Adrenal gland (tissue), 12 donors: Measurements from ENCODE around the gene STX4. TPM values are rescaled to one million over a fixed set of nuclear protein-coding genes. Genes with fewer than 3 reads are reported as not detected.

Experiments
- DNase-seq, 7 donors: peaks; one replicate each; pipeline ENCODE4 v3.0.0-alpha.2; 2019 to 2020
- H3K27ac ChIP-seq, 5 donors: fragments of 200-600 bp; sonication (generic) in 4 of 5; 1 replicate in 3 of 5; 2 replicates in 2 of 5; pipeline versions ENCODE4 v1.5.1 to v1.8.0; 2016 to 2020; ENCODE audit warnings: mild to moderate bottlenecking in 1 of 5
- H3K27me3 ChIP-seq: fragments of 200-600 bp; 2 replicates; pipeline ENCODE4 v1.8.0; 2021
- H3K36me3 ChIP-seq, 2 donors: fragments of 200-600 bp; replicated peaks in 1 of 2; 1 replicate in 1 of 2; 2 replicates in 1 of 2; pipeline versions ENCODE4 v1.5.1 to v1.8.0; 2018 to 2022
- H3K4me1 ChIP-seq, 2 donors: fragments of 200-600 bp; replicated peaks in 1 of 2; 1 replicate in 1 of 2; 2 replicates in 1 of 2; pipeline versions ENCODE4 v1.5.1 to v1.8.0; 2018 to 2021
- H3K4me3 ChIP-seq, 4 donors: fragments of 200-600 bp; sonication (generic) in 3 of 4; one replicate each; pipeline ENCODE4 v1.5.1; 2016 to 2018
- H3K9me3 ChIP-seq, 3 donors: fragments of 200-600 bp; sonication (generic) in 1 of 3; replicated peaks in 1 of 3; 1 replicate in 2 of 3; 2 replicates in 1 of 3; pipeline versions ENCODE4 v1.5.1 to v1.8.0; 2016 to 2021
- CTCF ChIP-seq, 6 experiments: fragments of 450-650 bp in 4 of 6; fragments of 200-600 bp in 2 of 6; sonication (generic) in 1 of 6; IDR thresholded peaks; 1 replicate in 5 of 6; 2 replicates in 1 of 6; pipeline versions ENCODE4 v1.5.1 to v1.8.0; 2016 to 2021; ENCODE audit warnings: antibody characterized with exemption in 6 of 6, mild to moderate bottlenecking in 2 of 6, moderate library complexity in 1 of 6
- POLR2A ChIP-seq, 2 donors: fragments of 450-650 bp; IDR thresholded peaks; one replicate each; pipeline ENCODE4 v1.6.1; 2017; ENCODE audit warnings: antibody characterized with exemption in 2 of 2, mild to moderate bottlenecking in 2 of 2, moderate library complexity in 1 of 2
- WGBS, 4 donors: extraction: QIAGEN DNeasy Blood & Tissue Kit in 2 of 4; methylation state at CpG; one replicate each; pipeline versions ENCODE4 v1.1.5 to v1.1.7; 2013 to 2017; 5-methylcytosine and 5-hydroxymethylcytosine counted together
- intact Hi-C, 2 donors: fragments of 100-400 bp; cut with DNase I; formaldehyde crosslinking; loops; one replicate each; pipeline versions ENCODE4 v1.14.1 to v1.15.0; 2022 to 2023
- polyA plus RNA-seq, 3 donors: library from polyadenylated mRNA; stranded (reverse); fragments of 200-250 nt in 2 of 3; fragments of 350-450 nt in 1 of 3; fragmentation: Illumina TruSeq in 1 of 3; extraction: RNeasy Lipid Tissue Mini Kit (QIAGEN cat#74804) in 1 of 3; gene quantifications; one replicate each; pipeline ENCODE4 v1.2.3, GENCODE V29; 2013 to 2014
- total RNA-seq, 9 donors: library from RNA; depleted of rRNA in 4 of 9; stranded (reverse); fragments of >200 nt in 4 of 9; fragments of 120-200 nt in 1 of 9; fragmentation: NEBNext Ultra II Directional in 1 of 9; extraction: Animal tissue kit (Norgen Biotek cat#: 25700) in 1 of 9; gene quantifications; one replicate each; pipeline versions ENCODE4 v1.1.0 to v1.2.4, GENCODE V29; 2013 to 2023
- donor health status: healthy with polysubstance abuse.
- donor health status: Bipolar disorder and iron deficiency.
- donor health status: DM: yes; HTN: yes; CAD: no.
- donor health status: DM: no; HTN: no; CAD: no.
- donor health status: DM: no; HTN: no; CAD: no.
- donor health status: DM: yes; HTN: yes; CAD: no.

Gene STX4
- total and polyA plus RNA-seq, 12 donors = 25.0 to 225 (median 58.0) TPM

DNA sequence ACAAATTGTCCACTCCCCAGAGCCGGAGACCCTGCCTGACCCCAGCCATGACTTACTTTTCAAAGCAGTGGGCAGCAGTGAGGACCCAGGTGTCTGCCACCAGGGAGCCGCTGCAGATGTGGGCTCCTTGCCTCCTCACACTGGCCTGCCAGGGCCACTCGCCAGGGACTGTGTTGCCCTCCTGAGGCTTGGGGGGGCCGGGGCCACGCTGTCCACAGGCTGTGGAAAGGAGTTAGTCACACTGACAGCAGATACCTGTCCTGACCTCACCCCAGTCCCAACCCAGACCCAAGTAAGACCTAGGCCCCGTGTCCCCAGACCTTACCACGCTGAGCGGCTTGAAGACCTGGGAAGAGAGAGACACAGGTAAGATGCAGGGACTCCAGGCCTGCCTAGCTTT lies 54.1 kb downstream of the STX4 start:
- H3K4me1 ChIP-seq = no peaks in the 10 kb centered on the region
- no peaks in the 10 kb centered on the region for H3K9me3 ChIP-seq
- TF ChIP-seq CTCF (IDR thresholded peaks at IDR 0.05) (no peak), POLR2A (IDR thresholded peaks at IDR 0.05) (no peak)
- no peak for DNase-seq
- H3K27me3 ChIP-seq = no peaks in the 10 kb centered on the region
- 88 to 100% (median 92%) methylated on average over 2 to 8 of the region's 8 CpGs for WGBS, 4 donors
- H3K4me3 ChIP-seq = no peak overlapping the region
- no peak overlapping the region for H3K27ac ChIP-seq
- H3K36me3 ChIP-seq = peaks cover 0 to 14% of the 10 kb centered on the region in 2 donors
- intact Hi-C loops = loop anchor here in 1 of 2 donors (10.0 kb wide), 1 partner anchor 57 kb away; no protein-coding TSS in a partner anchor

DNA sequence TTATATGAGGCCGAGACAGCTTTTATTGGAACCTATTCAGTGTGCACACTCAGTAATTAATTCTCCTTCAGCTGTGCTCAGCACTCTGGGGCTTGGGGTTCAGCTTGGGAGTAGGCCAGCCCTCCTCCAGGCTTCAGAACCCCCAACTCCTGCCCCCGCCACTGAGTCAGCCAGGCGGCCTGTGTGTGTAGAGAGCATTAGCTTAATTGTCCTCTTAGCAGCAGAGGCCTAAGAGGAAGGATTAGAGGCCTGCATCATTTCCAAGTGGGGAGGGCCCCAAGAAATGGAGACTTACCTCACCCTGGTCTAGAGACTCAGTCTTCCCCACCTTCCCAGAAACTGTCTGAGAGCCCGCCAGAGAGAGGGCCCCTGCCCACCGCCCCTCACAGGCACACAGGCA lies 54.6 kb downstream of the STX4 start:
- Histone ChIP-seq H3K9me3 (no peaks in the 10 kb centered on the region), H3K4me3 (no peak overlapping the region), H3K27me3 (no peaks in the 10 kb centered on the region)

DNA sequence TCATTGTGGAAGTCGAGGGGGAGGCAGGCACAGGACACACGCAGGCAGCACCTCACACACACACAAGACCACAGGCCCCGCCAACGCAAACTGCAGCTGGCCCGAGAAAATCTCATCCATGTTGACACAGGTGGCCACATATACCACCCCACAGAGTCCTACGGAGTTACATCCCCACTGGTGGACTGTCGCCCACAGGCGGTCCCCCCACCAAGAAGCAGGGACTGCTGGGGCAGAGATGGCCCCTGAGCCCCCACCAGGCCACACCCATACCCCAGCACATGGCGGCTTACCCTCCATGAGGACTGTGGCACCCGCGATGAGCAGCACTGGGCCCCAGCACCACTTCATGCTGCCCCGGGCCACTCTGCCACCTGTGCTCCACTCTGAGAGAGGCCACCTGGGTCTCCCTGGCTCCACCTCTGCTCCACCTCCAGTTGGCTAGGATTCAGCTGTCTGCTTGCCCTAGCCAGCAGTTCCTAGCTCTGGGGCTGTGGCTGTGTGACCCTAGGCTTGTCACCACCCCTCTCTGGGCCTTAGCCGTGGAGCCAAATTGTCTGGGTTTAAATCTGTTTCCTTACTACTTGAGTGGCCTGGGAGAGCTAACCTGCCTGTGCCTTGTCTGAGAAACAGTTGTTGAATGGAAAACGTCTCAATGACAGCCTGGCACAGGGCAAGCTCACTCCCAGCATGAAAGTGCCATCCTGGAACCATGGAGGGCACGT lies 55.3 kb downstream of the STX4 start, which contains the start of gene PRSS53:
Gene PRSS53, minus strand, starts transcription at position 485 of the 725 bp plus-strand sequence. Its CDS starts 134 bp downstream, at position 351.
- Histone ChIP-seq H3K27me3 (no peaks in the 10 kb centered on the region), H3K9me3 (no peaks in the 10 kb centered on the region), H3K27ac (no peak within 1 kb of the TSS), H3K4me1 (peaks cover under 1 to 8% of the 10 kb centered on the region in 2 donors), H3K4me3 (no peak within 1 kb of the TSS), H3K36me3 (peaks cover 0 to 14% of the 10 kb centered on the region in 2 donors)
- DNase-seq = no peak
- 75 to 90% (median 84%) methylated on average over 8 to 15 of the region's 15 CpGs for WGBS, 4 donors
- intact Hi-C loops = loop anchor here in 1 of 2 donors (10.0 kb wide), 1 partner anchor 56 kb away; no protein-coding TSS in a partner anchor
- TF ChIP-seq CTCF (IDR thresholded peaks at IDR 0.05) (no peak), POLR2A (IDR thresholded peaks at IDR 0.05) (no peak)

More for the DNA sequence above, 54.6 kb downstream of the STX4 start:
- WGBS, 4 donors = 72 to 92% (median 86%) methylated on average over 4 to 5 of the region's 5 CpGs
- no peak for DNase-seq
- TF ChIP-seq POLR2A (IDR thresholded peaks at IDR 0.05) (no peak), CTCF (IDR thresholded peaks at IDR 0.05) (no peak)
- intact Hi-C loops = loop anchor here in 1 of 2 donors (10.0 kb wide), 1 partner anchor 57 kb away; no protein-coding TSS in a partner anchor
- Histone ChIP-seq H3K27ac (no peak overlapping the region), H3K4me1 (peaks cover 0 to 1% of the 10 kb centered on the region in 2 donors), H3K36me3 (peaks cover 0 to 14% of the 10 kb centered on the region in 2 donors)

DNA sequence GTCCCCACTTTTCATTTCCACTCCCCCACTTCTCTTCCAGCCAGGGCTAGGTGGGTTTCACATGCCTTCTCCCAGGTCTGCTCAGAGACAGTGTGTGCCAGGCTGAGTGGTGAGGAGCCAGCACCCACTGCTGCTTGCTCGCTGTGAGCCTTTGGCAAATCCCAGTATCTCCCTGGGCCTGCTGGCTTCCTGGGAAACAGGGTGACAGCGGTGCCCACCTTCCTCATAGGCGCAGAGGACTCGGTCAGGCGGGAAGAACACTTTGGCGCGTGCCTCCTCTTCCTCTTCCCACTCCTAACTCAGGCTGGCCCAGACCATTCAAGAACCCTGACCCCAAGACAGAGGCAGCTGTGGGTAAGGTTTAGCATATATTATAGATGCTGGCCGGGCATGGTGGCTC lies 55.8 kb downstream of the STX4 start:
- no peak for DNase-seq
- no peaks in the 10 kb centered on the region for H3K27me3 ChIP-seq
- peaks cover 6 to 10% of the 10 kb centered on the region in 2 donors for H3K4me1 ChIP-seq
- H3K36me3 ChIP-seq = peaks cover 0 to 14% of the 10 kb centered on the region in 2 donors
- no peaks in the 10 kb centered on the region for H3K9me3 ChIP-seq
- 92 to 100% (median 96%) methylated on average over 5 to 8 of the region's 8 CpGs for WGBS, 4 donors
- H3K27ac ChIP-seq = no peak overlapping the region
- intact Hi-C loops = loop anchor here in 1 of 2 donors (10.0 kb wide), 1 partner anchor 56 kb away; no protein-coding TSS in a partner anchor
- no peak for TF ChIP-seq POLR2A (IDR thresholded peaks at IDR 0.05)
- TF ChIP-seq CTCF (IDR thresholded peaks at IDR 0.05) = no peak
- no peak overlapping the region for H3K4me3 ChIP-seq

Other genes with a start within 250 kb of the STX4 start
- gene ZNF629, start 246.4 kb upstream of the STX4 start, total RNA-seq = 10 to 100 TPM; 16.6 to 27.0 (median 24.2) TPM
- 10 to 100 TPM in 2 of 3 donors, 1 to 10 TPM in 1; 7.9 to 14.7 (median 13.6) TPM for gene ZNF629, start 246.4 kb upstream of the STX4 start, polyA plus RNA-seq
- 10 to 100 TPM; 18.0 to 45.3 (median 30.9) TPM for gene BCL7C, start 139.5 kb upstream of the STX4 start, total RNA-seq
- 10 to 100 TPM in 2 of 3 donors, 1 to 10 TPM in 1; 7.7 to 88.3 (median 50.1) TPM for gene BCL7C, start 139.5 kb upstream of the STX4 start, polyA plus RNA-seq
- 10 to 100 TPM in 4 of 9 donors, 1 to 10 TPM in 5; 2.1 to 13.9 (median 8.2) TPM for gene CTF1, start 136.9 kb upstream of the STX4 start, total RNA-seq
- gene CTF1, start 136.9 kb upstream of the STX4 start, polyA plus RNA-seq = 1 to 10 TPM; 4.0 to 7.0 (median 4.7) TPM
- gene FBXL19, start 110.0 kb upstream of the STX4 start, total RNA-seq = 10 to 100 TPM in 7 of 9 donors, 1 to 10 TPM in 2; 6.6 to 17.6 (median 12.4) TPM
- 10 to 100 TPM in 2 of 3 donors, 1 to 10 TPM in 1; 1.6 to 74.1 (median 14.0) TPM for gene FBXL19, start 110.0 kb upstream of the STX4 start, polyA plus RNA-seq
- gene ORAI3, start 84.5 kb upstream of the STX4 start, total RNA-seq = 100 to 1,000 TPM in 1 of 9 donors, 10 to 100 TPM in 8; 25.6 to 101 (median 86.3) TPM
- gene ORAI3, start 84.5 kb upstream of the STX4 start, polyA plus RNA-seq = 10 to 100 TPM; 19.5 to 60.5 (median 45.8) TPM
- gene SETD1A, start 75.8 kb upstream of the STX4 start, total RNA-seq = 10 to 100 TPM in 6 of 9 donors, 1 to 10 TPM in 3; 2.3 to 23.0 (median 11.6) TPM
- gene SETD1A, start 75.8 kb upstream of the STX4 start, polyA plus RNA-seq = 10 to 100 TPM in 2 of 3 donors, 1 to 10 TPM in 1; 8.7 to 40.1 (median 19.1) TPM
- 10 to 100 TPM in 8 of 9 donors, 1 to 10 TPM in 1; 2.7 to 78.8 (median 35.5) TPM for gene HSD3B7, start 48.4 kb upstream of the STX4 start, total RNA-seq
- 10 to 100 TPM; 11.1 to 46.3 (median 24.3) TPM for gene HSD3B7, start 48.4 kb upstream of the STX4 start, polyA plus RNA-seq
- gene STX1B, start 22.9 kb upstream of the STX4 start, total RNA-seq = 1 to 10 TPM in 5 of 9 donors, under 1 TPM in 2, not detected in 2; 0.17 to 2.5 (median 2.0) TPM
- gene STX1B, start 22.9 kb upstream of the STX4 start, polyA plus RNA-seq = 1 to 10 TPM in 2 of 3 donors, under 1 TPM in 1; 0.71 to 5.3 (median 1.2) TPM
- gene ZNF668, start 40.7 kb downstream of the STX4 start, total RNA-seq = 10 to 100 TPM in 8 of 9 donors, 1 to 10 TPM in 1; 2.4 to 29.5 (median 11.2) TPM
- 10 to 100 TPM in 2 of 3 donors, 1 to 10 TPM in 1; 6.2 to 19.5 (median 11.7) TPM for gene ZNF668, start 40.7 kb downstream of the STX4 start, polyA plus RNA-seq
- 10 to 100 TPM in 8 of 9 donors, 1 to 10 TPM in 1; 6.9 to 17.8 (median 13.9) TPM for gene ZNF646, start 40.9 kb downstream of the STX4 start, total RNA-seq
- 10 to 100 TPM in 1 of 3 donors, 1 to 10 TPM in 2; 3.1 to 15.4 (median 3.7) TPM for gene ZNF646, start 40.9 kb downstream of the STX4 start, polyA plus RNA-seq
- 1 to 10 TPM in 4 of 9 donors, under 1 TPM in 5; 0.18 to 3.0 (median 0.89) TPM for gene PRSS53, start 55.4 kb downstream of the STX4 start, total RNA-seq
- 10 to 100 TPM in 1 of 3 donors, 1 to 10 TPM in 1, under 1 TPM in 1; 0.29 to 11.0 (median 3.1) TPM for gene PRSS53, start 55.4 kb downstream of the STX4 start, polyA plus RNA-seq
- 100 to 1,000 TPM in 7 of 9 donors, 10 to 100 TPM in 2; 38.6 to 267 (median 154) TPM for gene VKORC1, start 61.2 kb downstream of the STX4 start, total RNA-seq
- gene VKORC1, start 61.2 kb downstream of the STX4 start, polyA plus RNA-seq = 100 to 1,000 TPM in 1 of 3 donors, 10 to 100 TPM in 2; 69.5 to 120 (median 82.1) TPM
- gene BCKDK, start 74.8 kb downstream of the STX4 start, total RNA-seq = 100 to 1,000 TPM in 5 of 9 donors, 10 to 100 TPM in 4; 27.0 to 181 (median 104) TPM
- gene BCKDK, start 74.8 kb downstream of the STX4 start, polyA plus RNA-seq = 10 to 100 TPM; 30.6 to 32.1 (median 30.6) TPM
- gene KAT8, start 84.1 kb downstream of the STX4 start, total RNA-seq = 10 to 100 TPM; 61.1 to 94.0 (median 83.5) TPM
- gene KAT8, start 84.1 kb downstream of the STX4 start, polyA plus RNA-seq = 100 to 1,000 TPM in 1 of 3 donors, 10 to 100 TPM in 2; 45.0 to 148 (median 97.4) TPM
- gene PRSS8, start 102.2 kb downstream of the STX4 start, total RNA-seq = 1 to 10 TPM in 1 of 9 donors, under 1 TPM in 4, not detected in 4; 0.41 to 1.8 (median 0.65) TPM
- gene PRSS8, start 102.2 kb downstream of the STX4 start, polyA plus RNA-seq = under 1 TPM in 2 of 3 donors, not detected in 1; 0.16 to 0.20 TPM
- 10 to 100 TPM in 1 of 9 donors, 1 to 10 TPM in 7, under 1 TPM in 1; 0.89 to 18.3 (median 7.3) TPM for gene PRSS36, start 116.5 kb downstream of the STX4 start, total RNA-seq
- 10 to 100 TPM in 1 of 3 donors, 1 to 10 TPM in 2; 1.0 to 17.7 (median 8.2) TPM for gene PRSS36, start 116.5 kb downstream of the STX4 start, polyA plus RNA-seq
- 100 to 1,000 TPM in 4 of 9 donors, 10 to 100 TPM in 5; 12.7 to 285 (median 47.5) TPM for gene FUS, start 146.6 kb downstream of the STX4 start, total RNA-seq
- gene FUS, start 146.6 kb downstream of the STX4 start, polyA plus RNA-seq = 100 to 1,000 TPM; 288 to 536 (median 474) TPM
- 10 to 100 TPM in 8 of 9 donors, 1 to 10 TPM in 1; 9.6 to 54.4 (median 23.6) TPM for gene PYCARD, start 169.2 kb downstream of the STX4 start, total RNA-seq
- gene PYCARD, start 169.2 kb downstream of the STX4 start, polyA plus RNA-seq = 10 to 100 TPM in 2 of 3 donors, 1 to 10 TPM in 1; 3.2 to 31.7 (median 30.7) TPM
- gene TRIM72, start 180.6 kb downstream of the STX4 start, total RNA-seq = under 1 TPM in 3 of 9 donors, not detected in 6; 0.04 to 0.24 (median 0.06) TPM
- under 1 TPM in 2 of 3 donors, not detected in 1; 0.03 to 0.08 TPM for gene TRIM72, start 180.6 kb downstream of the STX4 start, polyA plus RNA-seq
- gene PYDC1, start 183.6 kb downstream of the STX4 start, total RNA-seq = not detected
- gene PYDC1, start 183.6 kb downstream of the STX4 start, polyA plus RNA-seq = not detected
- gene ITGAM, start 226.4 kb downstream of the STX4 start, total RNA-seq = 10 to 100 TPM in 7 of 9 donors, 1 to 10 TPM in 2; 1.7 to 35.4 (median 21.6) TPM
- 10 to 100 TPM in 1 of 3 donors, 1 to 10 TPM in 2; 4.8 to 12.5 (median 5.1) TPM for gene ITGAM, start 226.4 kb downstream of the STX4 start, polyA plus RNA-seq